Measurements from ENCODE around the gene UBE2E2. TPM values are rescaled to one million over a fixed set of nuclear protein-coding genes. Genes with fewer than 3 reads are reported as not detected.

Gene UBE2E2
- total RNA-seq, 1 donor from 2014 or later: 91.0 TPM

DNA sequence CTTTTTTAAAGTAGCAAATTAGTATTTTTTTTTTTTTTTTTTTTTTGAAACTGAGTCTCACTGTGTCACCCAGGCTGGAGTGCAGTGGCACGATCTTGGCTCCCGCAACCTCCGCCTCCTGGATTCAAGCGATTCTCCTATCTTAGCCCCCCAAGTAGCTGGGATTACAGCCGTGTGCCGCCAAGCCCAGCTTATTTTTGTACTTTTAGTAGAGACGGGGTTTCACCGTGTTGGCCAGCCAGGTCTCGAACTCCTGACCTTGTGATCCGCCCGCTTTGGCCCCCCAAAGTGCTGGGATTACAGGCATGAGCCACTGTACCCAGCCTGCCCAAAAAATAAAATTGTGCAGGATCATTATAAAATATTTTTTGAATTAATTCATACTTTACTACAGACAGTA, 330.5 kb downstream of the UBE2E2 start:
- ATAC-seq: no peak
- intact Hi-C loops (cut with DNase I): no loop called here

GRCh38 chr3:23533996-23534395, 330.9 kb downstream of the UBE2E2 start:
- DNase-seq (ENCODE audit: low spot score): no peak
- intact Hi-C loops (cut with DNase I): no loop called here
- no peak for ATAC-seq

More for the DNA sequence above, 330.5 kb downstream of the UBE2E2 start:
- no peak for DNase-seq (ENCODE audit: low spot score)

DNA sequence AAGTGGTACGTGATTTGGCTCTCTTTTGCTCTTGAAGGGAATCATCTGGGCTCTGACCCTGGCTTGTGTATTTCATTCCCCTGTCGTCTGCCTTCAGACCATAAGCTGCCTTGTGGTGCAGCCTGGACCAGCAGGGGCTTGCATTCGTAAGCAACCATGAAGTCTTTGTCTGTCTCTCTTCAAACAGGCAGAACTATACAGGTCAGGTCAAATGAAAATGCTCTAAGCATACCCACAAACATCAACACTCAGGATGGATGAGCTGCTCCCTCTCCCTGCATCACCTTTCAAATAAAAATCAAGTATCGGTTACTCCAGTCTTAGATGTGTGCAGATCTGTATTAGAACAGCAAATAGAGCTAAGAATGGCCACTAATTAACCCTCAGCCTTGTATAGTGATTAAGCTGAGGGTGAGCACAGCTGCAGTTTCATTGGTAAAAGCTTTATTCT, 334.0 kb downstream of the UBE2E2 start:
- ATAC-seq: no peak
- intact Hi-C loops (cut with DNase I): no loop called here
- DNase-seq (ENCODE audit: low spot score): no peak

GRCh38 chr3:23539185-23539584, 336.1 kb downstream of the UBE2E2 start:
- DNase-seq (ENCODE audit: low spot score) (no peak), ATAC-seq (no peak)
- intact Hi-C loops (cut with DNase I): no loop called here

DNA sequence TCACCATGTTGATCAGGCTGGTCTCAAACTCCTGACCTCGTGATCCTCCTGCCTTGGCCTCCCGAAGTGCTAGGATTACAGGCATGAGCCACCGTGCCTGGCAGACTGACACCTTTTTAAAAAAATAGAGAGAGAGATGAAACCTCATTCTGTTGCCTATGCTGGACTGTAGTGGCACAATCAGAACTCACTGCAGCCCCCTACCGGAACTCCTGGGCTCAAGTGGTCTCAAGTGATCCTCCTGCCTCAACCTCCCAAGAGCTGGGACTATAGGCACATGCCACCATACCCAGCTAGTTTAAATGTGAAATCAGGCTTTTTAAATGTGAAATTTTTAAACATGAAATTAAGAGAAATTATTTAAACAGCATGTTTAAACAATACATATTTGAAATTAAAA, 337.5 kb downstream of the UBE2E2 start:
- no peak for DNase-seq (ENCODE audit: low spot score)
- no peak for ATAC-seq
- intact Hi-C loops (cut with DNase I): no loop called here

DNA sequence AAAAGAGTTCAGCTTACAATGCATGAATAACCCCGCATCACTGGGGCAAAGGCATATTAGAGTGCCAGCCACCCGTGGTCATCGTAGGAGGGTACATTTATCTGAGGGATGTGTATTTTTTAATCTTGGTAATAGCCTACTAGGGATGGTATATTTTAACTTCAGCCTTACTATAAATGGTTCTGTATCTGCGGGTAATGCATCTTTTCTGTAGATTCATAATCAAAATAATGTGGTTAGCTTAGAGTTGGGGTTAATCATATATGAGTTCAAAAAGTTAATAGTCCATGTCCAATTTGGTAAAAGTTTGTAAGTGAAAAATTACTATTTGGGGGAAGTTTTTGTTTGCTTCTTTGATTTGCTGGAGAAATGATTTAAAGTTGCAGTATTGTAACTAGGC, 339.0 kb downstream of the UBE2E2 start:
- DNase-seq (ENCODE audit: low spot score) (no peak), ATAC-seq (no peak)
- intact Hi-C loops (cut with DNase I): no loop called here

DNA sequence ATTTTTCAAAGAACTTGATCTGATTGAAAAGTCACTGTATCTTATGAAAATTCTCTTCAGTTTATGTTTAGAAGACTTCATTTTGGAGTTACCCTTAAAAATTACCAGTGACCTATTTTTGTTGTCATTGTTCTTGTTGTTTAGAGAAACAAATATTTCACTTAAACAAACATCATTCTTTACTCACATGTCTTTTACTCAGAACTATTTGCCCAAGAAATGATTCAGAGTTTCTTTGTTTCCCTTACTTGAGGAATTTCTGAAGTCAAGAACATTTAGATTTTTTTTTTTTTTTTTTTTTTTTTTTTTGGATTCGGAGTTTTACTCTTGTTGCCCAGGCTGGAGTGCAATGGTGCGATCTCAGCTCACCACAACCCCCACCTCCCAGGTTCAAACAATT, 343.1 kb downstream of the UBE2E2 start:
- no peak for ATAC-seq
- no peak for DNase-seq (ENCODE audit: low spot score)
- intact Hi-C loops (cut with DNase I): no loop called here

- ATAC-seq (no peak), DNase-seq (ENCODE audit: low spot score) (no peak)
- intact Hi-C loops (cut with DNase I): no loop called here
These were observed 345.0 kb downstream of the UBE2E2 start for GRCh38 chr3:23547905-23548650.

DNA sequence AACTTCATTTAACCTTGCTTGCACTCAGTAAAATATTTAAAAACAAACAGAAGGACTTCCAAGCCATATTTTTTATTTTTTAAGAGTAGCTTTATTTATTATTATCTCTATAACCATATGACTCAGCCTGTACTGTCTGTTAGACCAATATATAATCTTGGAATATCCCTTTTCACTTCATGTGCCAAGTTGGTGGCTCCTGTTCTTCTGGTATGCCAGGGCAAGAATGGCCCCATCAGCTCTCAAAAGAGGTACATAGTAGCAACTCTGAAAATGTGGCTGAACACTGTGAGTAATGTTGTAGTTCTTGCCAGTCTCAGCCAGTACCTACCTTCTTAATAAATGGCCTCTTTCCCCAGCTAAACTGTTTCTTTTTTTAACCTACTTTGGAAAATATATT, 345.6 kb downstream of the UBE2E2 start:
- ATAC-seq (no peak), DNase-seq (ENCODE audit: low spot score) (no peak)
- intact Hi-C loops (cut with DNase I): no loop called here

DNA sequence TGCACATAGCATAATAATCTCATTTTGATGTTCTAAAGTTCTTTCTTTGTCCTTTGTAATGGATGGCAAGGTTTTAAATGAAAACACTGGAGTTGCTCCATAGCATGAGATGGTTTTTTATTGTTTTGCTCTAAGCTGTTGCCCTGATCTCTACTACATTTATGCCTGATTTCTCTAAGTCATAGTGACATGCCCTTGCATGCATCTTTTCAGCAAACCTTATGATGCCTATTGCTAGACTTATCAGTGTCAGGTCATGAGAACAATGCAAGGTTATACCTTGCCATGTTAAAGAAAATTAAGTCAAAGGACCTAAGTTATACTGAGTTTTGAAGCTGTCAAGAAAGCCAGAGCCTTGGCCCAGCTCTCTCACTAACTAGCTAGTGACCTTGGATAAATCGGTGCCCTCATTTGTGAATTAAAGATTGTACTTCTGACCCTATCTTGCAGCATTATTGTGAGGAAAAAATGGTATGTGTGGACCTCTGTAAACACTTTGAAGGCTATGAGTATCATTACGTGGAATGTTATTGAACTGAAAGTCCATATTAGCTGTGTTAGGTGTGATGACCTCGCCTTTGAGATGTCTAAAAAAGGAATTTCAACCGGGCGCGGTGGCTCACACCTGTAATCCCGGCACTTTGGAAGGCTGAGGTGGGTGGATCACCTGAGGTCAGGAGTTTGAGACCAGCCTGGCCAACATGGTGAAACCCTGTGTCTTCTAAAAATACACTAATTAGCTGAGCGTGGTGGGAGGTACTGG, 346.2 kb downstream of the UBE2E2 start:
- intact Hi-C loops (cut with DNase I): no loop called here
- DNase-seq (ENCODE audit: low spot score): no peak
- ATAC-seq: no peak

- intact Hi-C loops (cut with DNase I): no loop called here
- ATAC-seq: no peak
These were observed 347.3 kb downstream of the UBE2E2 start for GRCh38 chr3:23550402-23550801.

DNA sequence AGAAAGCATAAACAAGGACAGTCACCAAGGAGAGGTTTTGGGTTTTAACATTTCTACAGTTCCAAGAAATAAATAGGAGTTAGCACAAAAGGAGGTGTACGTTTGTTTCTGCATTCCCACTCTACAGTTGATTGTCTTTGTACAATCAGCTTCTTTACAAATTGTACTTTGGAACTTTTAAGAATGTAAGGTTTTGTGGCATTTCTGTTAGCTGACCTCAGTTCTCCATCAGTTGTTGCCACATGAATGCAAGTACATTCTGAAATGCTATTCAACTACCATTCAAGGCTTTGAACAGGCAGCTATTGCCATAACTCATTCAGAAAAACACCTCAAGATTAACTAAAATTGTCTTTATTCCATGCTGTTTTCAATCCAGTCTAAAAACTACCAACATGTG, 349.4 kb downstream of the UBE2E2 start:
- no peak for DNase-seq (ENCODE audit: low spot score)
- no peak for ATAC-seq
- intact Hi-C loops (cut with DNase I): no loop called here

More at GRCh38 chr3:23550402-23550801, 347.3 kb downstream of the UBE2E2 start:
- DNase-seq (ENCODE audit: low spot score): no peak

- intact Hi-C loops (cut with DNase I): no loop called here
These were observed 350.2 kb downstream of the UBE2E2 start for GRCh38 chr3:23553353-23553752.

GRCh38 chr3:23565041-23565775, 362.1 kb downstream of the UBE2E2 start:
- intact Hi-C loops (cut with DNase I): no loop called here

More at GRCh38 chr3:23553353-23553752, 350.2 kb downstream of the UBE2E2 start:
- no peak for DNase-seq (ENCODE audit: low spot score)
- no peak for ATAC-seq

DNA sequence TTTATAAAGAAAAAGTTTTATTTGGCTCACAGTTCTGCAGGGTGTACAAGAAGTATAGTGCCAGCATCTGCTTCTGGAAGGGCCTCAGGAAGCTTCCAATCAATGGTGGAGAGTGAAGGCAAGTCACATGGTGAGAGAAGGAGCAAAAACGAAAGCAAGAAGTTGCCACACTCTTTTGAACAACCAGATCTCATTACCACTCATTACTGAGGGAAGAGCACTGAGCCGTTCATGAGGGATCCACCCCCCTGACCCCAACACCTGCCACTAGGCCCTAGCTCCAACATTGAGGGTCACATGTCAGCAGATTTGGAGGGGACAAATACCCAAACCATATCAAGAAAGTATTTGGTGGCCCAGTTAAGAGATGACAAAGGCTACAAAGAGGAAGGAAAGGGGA, 363.4 kb downstream of the UBE2E2 start:
- ATAC-seq (no peak), DNase-seq (ENCODE audit: low spot score) (no peak)
- intact Hi-C loops (cut with DNase I): no loop called here

More at GRCh38 chr3:23565041-23565775, 362.1 kb downstream of the UBE2E2 start:
- ATAC-seq (no peak), DNase-seq (ENCODE audit: low spot score) (no peak)

- ATAC-seq: peak; percentile 44
- DNase-seq (ENCODE audit: low spot score): no peak
- intact Hi-C loops (cut with DNase I): no loop called here
These were observed 364.8 kb downstream of the UBE2E2 start for GRCh38 chr3:23567917-23568316.

- intact Hi-C loops (cut with DNase I): no loop called here
- DNase-seq (ENCODE audit: low spot score) (no peak), ATAC-seq (no peak)
These were observed 370.7 kb downstream of the UBE2E2 start for GRCh38 chr3:23573827-23574226.

DNA sequence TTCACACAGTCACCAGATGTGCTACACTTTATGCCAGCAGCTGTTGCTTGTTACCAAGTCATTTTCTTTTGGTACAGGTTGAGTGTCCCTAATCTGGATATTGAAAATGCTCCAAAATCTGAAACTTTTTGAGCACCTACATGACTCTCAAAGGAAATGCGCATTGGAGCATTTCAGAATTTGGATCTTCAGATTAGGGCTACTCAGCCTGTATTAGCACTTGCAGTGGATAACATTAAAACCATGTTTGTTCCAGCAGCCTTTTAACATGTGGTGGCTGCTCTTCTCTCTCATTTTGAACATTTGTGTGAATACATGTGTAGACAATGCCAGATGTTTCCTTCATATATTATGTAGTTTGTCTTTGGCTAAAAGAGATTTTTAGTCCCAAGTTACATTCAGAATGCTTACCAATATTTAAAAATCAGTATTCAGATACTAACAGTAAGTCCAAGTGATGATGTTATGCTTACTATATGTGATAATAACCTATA, 371.7 kb downstream of the UBE2E2 start:
- no peak for ATAC-seq
- no peak for DNase-seq (ENCODE audit: low spot score)
- intact Hi-C loops (cut with DNase I): no loop called here

DNA sequence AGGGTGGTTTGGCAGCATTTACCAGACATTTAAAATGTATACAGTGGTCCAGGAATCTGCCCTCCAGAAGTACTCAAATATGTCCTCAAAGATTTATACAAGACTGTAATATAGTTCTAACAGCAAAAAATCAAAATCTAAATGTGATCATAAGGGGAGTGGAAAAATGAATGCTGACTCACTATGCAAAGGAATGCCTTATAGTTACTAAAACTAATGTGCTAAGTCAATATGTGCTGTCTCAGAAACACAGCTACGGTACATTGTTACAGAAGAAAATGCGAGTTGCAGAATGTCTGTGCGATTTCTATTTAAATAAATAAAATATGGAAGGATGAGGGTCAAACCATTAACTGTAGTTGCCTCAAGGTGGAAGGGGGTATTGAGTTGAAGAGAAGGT, 372.6 kb downstream of the UBE2E2 start:
- DNase-seq (ENCODE audit: low spot score) (no peak), ATAC-seq (no peak)
- intact Hi-C loops (cut with DNase I): no loop called here
